GM19397 (cell line): ENCODE measurements around the gene GRAMD2B.

Experiments
- ATAC-seq: cut with Tn5 transposase; IDR thresholded peaks from one replicate; pipeline ENCODE4 v1.9.1; 2021; ENCODE audit warnings: mild to moderate bottlenecking, moderate library complexity; ENCODE audit not compliant: unreplicated experiment

Gene GRAMD2B

DNA sequence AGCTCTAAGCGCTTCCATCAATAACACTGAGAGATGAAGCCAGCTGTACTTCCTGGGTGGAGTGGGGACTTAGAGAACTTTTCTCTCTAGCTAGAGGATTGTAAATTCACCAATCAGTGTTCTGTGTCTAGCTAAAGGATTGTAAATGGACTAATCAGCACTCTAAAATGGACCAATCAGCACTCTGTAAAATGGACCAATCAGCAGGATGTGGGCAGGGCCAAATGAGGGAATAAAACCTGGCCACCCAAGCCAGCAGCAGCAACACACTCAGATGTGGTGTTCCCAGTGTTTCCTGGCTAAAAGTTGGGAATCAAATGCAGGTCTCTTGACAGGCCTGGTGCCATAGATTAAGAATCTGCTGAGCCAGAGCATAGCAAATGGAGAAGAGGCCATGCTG is 111.3 kb downstream of the GRAMD2B start:
- ATAC-seq: no peak

DNA sequence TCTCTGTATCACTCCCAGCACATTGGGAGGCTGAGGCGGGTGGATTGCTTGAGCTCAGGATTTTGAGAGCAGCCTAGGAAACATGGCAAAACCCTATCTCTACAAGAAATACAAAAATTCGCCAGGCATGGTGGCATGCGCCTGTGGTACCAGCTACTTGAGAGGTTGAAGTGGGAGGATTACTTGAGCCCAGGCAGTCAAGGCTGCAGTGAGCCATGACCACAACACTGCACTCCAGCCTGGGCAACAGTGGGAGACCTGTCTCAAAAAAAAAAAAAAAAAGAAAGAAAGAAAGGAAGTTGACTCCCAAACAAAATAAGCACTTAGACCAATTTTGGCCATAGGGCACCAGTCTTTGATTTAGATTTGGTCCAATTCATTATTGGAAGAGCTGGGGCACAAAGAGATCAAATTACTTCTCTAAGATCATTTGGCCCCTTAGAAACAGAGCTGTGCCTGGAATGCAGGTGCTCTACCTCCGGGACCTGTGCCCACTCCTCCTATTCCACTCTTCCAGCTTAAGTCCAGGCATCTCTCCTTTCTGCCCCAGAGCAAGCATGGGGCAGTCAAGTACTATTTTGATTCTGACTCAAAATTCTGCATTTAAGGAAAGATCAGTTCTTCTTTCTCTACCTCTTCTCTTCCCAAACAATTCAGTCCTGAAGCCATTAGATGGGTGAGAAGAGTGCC is 112.8 kb downstream of the GRAMD2B start:
- no peak for ATAC-seq

DNA sequence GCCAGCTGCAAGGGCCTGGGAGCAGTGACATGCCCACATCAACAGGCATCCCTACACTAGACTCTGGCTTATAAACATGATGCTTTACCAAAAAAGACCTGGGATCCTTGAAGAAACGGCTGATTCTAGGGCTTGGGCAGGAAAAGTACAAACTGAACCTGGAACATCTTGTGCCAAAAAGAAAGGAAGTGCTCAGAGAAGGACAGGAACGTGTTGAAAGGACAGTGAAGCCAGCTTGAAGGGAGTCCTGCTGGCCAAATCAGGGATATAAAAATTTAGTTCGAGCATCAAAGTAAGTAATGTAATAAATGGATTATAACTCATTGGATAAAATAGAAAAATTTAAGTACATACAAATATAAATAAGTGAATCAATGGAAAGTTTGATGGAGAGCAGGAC is 113.7 kb downstream of the GRAMD2B start:
- ATAC-seq: no peak

DNA sequence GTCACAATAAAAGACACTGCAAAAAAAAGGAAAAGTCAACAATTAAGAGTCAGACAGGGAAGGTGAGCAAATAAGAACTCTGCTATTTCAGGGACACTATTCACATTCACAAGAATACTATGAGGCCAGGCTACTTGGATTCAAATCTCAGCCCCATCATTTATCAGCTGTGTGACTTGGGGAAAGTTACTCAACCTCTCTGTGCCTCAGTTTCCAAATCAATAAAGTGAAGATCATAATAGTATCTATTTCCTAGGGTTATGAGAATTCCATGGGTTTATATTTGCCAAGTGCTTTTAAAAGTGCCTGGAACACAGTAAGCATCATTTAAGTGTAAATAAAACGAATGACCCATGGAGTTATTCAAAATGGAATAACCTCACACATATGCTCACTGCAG is 115.4 kb downstream of the GRAMD2B start:
- ATAC-seq: no peak

DNA sequence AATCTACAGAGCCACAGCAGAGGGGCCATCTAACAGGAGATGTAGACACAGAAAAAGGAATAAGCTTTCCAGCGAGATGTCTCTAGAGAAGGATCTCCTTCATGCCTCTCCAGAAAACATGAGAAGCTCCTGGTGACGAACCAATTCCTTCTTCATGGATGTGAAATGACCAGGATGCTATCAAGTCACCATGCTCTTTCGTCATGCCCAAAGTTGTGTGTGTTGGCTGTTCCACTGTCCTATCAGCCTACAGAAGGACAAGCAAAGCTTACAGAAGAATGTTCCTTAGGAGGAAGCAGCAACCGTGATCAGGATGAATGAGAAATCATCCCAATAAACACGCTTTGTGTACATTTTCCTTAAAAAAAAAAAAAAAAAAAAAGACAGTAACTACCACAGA is 117.4 kb downstream of the GRAMD2B start:
- ATAC-seq: no peak

DNA sequence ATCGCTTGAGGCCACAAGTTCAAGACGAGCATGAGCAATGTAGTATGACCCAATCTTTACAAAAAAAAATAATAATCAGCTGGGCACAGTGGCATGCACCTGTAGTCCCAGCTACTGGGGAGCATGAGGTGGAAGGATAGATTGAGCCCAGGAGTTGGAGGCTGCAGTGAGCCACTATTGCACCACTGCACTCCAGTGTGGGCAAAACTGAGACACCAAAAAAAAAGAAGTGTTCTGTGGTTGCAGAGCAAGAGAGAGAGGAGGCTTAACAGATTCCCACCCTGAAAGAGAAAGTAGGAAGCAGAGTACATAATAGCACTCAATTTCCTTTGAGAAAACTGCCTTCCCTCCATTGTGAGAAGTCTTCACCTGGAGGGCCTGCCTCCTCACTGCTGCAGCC is 119.2 kb downstream of the GRAMD2B start:
- ATAC-seq: no peak

DNA sequence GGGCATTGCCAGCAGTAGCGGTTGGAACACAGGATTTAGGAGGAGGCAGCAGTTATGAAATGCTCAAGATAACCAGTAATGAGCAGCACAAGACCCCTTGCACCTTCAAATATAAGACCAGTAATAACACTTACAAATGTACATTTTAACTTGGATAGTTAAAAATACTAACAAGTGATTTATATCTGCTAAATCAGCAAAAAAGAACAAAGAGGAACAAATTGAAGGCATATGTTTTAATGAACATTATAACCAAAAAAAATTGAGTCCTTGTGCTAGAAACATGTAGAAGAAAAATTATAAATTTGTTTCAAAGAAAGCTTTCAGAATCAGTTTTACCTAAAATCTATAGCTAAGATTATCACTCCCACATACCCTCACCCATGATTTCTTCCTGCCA is 119.8 kb downstream of the GRAMD2B start:
- no peak for ATAC-seq

DNA sequence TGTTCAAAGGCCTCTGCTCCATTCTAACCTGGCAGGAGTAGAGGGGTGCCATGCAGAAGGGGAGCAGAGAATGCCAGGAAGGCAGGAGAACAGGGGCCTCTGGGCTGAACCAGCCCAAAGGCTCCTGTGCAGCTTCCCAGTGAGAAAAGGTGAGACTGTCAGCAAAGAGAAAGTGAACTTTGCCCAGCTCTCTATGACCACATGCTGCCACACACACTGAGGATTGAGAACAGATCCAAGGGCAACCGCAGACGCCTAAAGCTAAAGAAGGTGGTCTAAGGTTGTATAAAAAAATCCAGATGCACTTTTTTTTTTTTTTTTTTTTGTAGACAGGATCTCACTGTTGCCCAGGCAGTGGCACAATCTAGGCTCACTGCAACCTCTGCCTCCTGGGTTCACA is 120.5 kb downstream of the GRAMD2B start:
- ATAC-seq: no peak
